Spleen (tissue), 7 donors: ENCODE data around the gene CHCHD6.

ENCODE experiments used
- POLR2A ChIP-seq, 3 donors: fragments of 450-650 bp; IDR thresholded peaks; one replicate each; pipeline ENCODE4 v1.5.1; 2017; ENCODE audit warnings: antibody characterized with exemption in 3 of 3, mild to moderate bottlenecking in 1 of 3
- POLR2AphosphoS5 ChIP-seq, 3 donors: sonication (generic); formaldehyde crosslinking; IDR thresholded peaks; one replicate each; pipeline ENCODE4 v1.5.1; 2017; ENCODE audit warnings: antibody characterized with exemption in 3 of 3
- TF ChIP-seq, protein P1 (sequence below), 11 experiments: fragments of 200-600 bp in 7 of 11; fragments of 450-650 bp in 4 of 11; sonication (generic) in 4 of 11; IDR thresholded peaks in 8 of 11; conservative IDR thresholded peaks in 3 of 11; 1 replicate in 7 of 11; 2 replicates in 4 of 11; pipeline versions ENCODE4 v1.4.0 to v1.8.0; 2016 to 2021; ENCODE audit warnings: antibody characterized with exemption in 11 of 11, inconsistent platforms in 4 of 11, mild to moderate bottlenecking in 1 of 11
- donor health status: DM: no; HTN: no; CAD: no; lungs with moderate emphysema.
- donor health status: DM: no; HTN: no; CAD: no.
- donor health status: DM: no; HTN: no; CAD: no.

DNA sequence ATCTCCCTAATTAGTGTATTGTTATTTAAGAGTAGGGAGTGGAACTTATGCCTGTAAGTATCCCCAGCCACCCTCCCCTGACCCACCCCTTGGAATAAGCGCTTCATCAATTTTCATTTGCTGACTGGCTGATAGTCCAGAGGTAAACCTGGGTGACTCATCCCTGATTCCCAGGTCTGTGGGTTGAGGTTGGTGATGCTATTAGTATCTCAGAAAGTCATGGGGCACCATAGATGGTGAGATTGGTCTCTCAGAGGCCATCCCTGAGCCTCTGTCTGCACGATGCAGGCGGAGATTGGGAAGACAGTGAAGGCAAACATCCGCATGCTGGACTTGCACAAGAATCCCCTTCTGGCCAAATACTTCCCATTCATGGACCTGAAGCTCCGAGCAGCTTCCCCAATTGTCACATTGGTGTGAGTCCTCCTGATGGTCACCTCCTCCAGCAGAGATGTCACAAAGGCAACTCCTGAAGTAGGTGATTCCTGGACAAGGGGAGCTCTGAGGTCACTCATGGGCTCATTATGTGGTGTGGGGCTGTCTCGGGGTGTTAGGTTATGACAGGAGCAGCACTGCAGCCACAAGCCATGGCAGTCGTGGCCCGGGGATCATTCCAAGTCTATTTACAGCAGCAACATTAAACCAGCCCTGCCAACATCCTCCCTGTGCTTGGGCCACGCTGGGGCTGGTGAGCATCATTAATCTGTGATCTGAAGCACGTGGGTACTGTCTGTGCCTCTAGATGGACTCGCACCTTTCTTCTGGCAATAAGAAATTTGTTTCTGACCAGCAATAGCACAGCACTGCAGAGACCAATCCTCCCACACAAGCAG lies 42.3 kb upstream of the CHCHD6 start:
- TF ChIP-seq, protein P1, sequence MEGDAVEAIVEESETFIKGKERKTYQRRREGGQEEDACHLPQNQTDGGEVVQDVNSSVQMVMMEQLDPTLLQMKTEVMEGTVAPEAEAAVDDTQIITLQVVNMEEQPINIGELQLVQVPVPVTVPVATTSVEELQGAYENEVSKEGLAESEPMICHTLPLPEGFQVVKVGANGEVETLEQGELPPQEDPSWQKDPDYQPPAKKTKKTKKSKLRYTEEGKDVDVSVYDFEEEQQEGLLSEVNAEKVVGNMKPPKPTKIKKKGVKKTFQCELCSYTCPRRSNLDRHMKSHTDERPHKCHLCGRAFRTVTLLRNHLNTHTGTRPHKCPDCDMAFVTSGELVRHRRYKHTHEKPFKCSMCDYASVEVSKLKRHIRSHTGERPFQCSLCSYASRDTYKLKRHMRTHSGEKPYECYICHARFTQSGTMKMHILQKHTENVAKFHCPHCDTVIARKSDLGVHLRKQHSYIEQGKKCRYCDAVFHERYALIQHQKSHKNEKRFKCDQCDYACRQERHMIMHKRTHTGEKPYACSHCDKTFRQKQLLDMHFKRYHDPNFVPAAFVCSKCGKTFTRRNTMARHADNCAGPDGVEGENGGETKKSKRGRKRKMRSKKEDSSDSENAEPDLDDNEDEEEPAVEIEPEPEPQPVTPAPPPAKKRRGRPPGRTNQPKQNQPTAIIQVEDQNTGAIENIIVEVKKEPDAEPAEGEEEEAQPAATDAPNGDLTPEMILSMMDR (IDR thresholded peaks at IDR 0.05 in 8 of 11, conservative IDR thresholded peaks at IDR 0.05 in 3 of 11), result no peak
- no peak for TF ChIP-seq POLR2A (IDR thresholded peaks at IDR 0.05)
- TF ChIP-seq POLR2AphosphoS5 (IDR thresholded peaks at IDR 0.05), result no peak
